ENCODE results near the gene RNF26. TPM values are rescaled to one million over a fixed set of nuclear protein-coding genes. Genes with fewer than 3 reads are reported as not detected.

Gene RNF26
- total RNA-seq, 1 donor from 2014 or later: 17.8 TPM

- no peaks in the 10 kb centered on the region for H3K27me3 ChIP-seq (ENCODE audit: control insufficient read depth, insufficient read depth, low read length)
- H3K4me3 ChIP-seq (ENCODE audit: low read depth, low read length): peak overlapping the region; percentile 35
These were observed 14.0 kb upstream of the RNF26 start for GRCh38 chr11:119320240-119320775.

GRCh38 chr11:119320776-119321524 lies 13.4 kb upstream of the RNF26 start:
- H3K27me3 ChIP-seq (ENCODE audit: control insufficient read depth, insufficient read depth, low read length): no peaks in the 10 kb centered on the region
- no peak for DNase-seq (ENCODE audit: low read depth)
- peak overlapping the region; percentile 35 for H3K4me3 ChIP-seq (ENCODE audit: low read depth, low read length)
- no peaks in the 10 kb centered on the region for H3K36me3 ChIP-seq (ENCODE audit: control insufficient read depth, insufficient read depth, low read length)
- TF ChIP-seq, protein P1, sequence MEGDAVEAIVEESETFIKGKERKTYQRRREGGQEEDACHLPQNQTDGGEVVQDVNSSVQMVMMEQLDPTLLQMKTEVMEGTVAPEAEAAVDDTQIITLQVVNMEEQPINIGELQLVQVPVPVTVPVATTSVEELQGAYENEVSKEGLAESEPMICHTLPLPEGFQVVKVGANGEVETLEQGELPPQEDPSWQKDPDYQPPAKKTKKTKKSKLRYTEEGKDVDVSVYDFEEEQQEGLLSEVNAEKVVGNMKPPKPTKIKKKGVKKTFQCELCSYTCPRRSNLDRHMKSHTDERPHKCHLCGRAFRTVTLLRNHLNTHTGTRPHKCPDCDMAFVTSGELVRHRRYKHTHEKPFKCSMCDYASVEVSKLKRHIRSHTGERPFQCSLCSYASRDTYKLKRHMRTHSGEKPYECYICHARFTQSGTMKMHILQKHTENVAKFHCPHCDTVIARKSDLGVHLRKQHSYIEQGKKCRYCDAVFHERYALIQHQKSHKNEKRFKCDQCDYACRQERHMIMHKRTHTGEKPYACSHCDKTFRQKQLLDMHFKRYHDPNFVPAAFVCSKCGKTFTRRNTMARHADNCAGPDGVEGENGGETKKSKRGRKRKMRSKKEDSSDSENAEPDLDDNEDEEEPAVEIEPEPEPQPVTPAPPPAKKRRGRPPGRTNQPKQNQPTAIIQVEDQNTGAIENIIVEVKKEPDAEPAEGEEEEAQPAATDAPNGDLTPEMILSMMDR (IDR thresholded peaks at IDR 0.05; ENCODE audit: insufficient read depth, low read length, poor library complexity, severe bottlenecking): no peak

More at GRCh38 chr11:119320240-119320775, 14.0 kb upstream of the RNF26 start:
- H3K36me3 ChIP-seq (ENCODE audit: control insufficient read depth, insufficient read depth, low read length): no peaks in the 10 kb centered on the region
- TF ChIP-seq, protein P1 (IDR thresholded peaks at IDR 0.05; ENCODE audit: insufficient read depth, low read length, poor library complexity, severe bottlenecking): no peak
- DNase-seq (ENCODE audit: low read depth): no peak

DNA sequence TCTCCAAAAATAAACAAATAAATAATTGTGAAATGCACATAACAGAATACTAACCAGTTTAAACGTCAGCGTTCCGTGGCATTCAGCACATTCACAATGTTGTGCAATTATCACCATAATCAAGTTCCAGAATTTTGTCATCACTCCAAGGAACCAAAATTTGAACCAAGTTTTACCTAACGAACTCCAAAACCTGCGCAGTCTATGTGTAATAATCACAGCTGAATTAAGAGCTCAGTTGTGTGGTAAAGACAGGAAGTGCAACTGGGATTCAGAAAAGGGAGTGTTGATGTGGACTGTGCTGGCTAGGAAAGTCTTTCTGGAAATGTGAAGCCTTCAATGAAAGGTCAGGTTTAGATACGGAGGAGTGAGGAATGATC lies 12.0 kb upstream of the RNF26 start:
- TF ChIP-seq, protein P1 (IDR thresholded peaks at IDR 0.05; ENCODE audit: insufficient read depth, low read length, poor library complexity, severe bottlenecking): no peak
- no peak for DNase-seq (ENCODE audit: low read depth)
- Histone ChIP-seq H3K4me3 (ENCODE audit: low read depth, low read length) (no peak overlapping the region), H3K36me3 (ENCODE audit: control insufficient read depth, insufficient read depth, low read length) (no peaks in the 10 kb centered on the region), H3K27me3 (ENCODE audit: control insufficient read depth, insufficient read depth, low read length) (no peaks in the 10 kb centered on the region)

GRCh38 chr11:119322921-119323531 lies 11.3 kb upstream of the RNF26 start:
- DNase-seq (ENCODE audit: low read depth): no peak
- Histone ChIP-seq H3K27me3 (ENCODE audit: control insufficient read depth, insufficient read depth, low read length) (no peaks in the 10 kb centered on the region), H3K36me3 (ENCODE audit: control insufficient read depth, insufficient read depth, low read length) (no peaks in the 10 kb centered on the region), H3K4me3 (ENCODE audit: low read depth, low read length) (no peak overlapping the region)
- TF ChIP-seq, protein P1 (IDR thresholded peaks at IDR 0.05; ENCODE audit: insufficient read depth, low read length, poor library complexity, severe bottlenecking): no peak

DNA sequence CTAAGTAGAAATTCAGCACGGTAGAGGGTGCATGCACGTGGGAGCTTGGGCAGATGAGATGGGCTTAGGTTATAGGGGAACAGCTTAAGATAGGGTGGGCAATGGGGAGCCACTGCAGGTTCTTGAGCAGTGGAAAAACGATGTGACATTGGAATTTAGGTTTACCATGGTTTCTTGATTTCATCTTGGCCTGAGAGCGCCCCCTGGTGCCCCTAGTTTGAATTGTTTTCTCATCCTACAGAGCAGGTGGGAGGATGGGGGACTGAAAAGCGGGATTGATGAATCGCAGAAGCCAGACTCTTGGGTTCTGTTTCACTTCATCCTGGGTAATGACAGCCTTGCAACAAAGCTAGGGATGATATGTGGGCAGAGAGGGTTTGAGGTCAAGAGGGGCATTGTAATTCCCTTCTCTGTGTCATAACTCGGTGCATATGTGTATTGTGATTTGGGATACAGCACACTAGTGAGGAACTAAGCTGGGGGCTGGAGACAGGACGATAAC lies 10.7 kb upstream of the RNF26 start:
- H3K36me3 ChIP-seq (ENCODE audit: control insufficient read depth, insufficient read depth, low read length): no peaks in the 10 kb centered on the region
- TF ChIP-seq, protein P1 (IDR thresholded peaks at IDR 0.05; ENCODE audit: insufficient read depth, low read length, poor library complexity, severe bottlenecking): peak; percentile 78
- DNase-seq (ENCODE audit: low read depth): no peak

More for the DNA sequence above, 10.7 kb upstream of the RNF26 start:
- Histone ChIP-seq H3K27me3 (ENCODE audit: control insufficient read depth, insufficient read depth, low read length) (no peaks in the 10 kb centered on the region), H3K4me3 (ENCODE audit: low read depth, low read length) (no peak overlapping the region)

Measured in kidney epithelial cell (primary cell).